Measurements from ENCODE around the gene WIPI1.
"Not testable (repeated sequence)": the region's sequence is repeated elsewhere in the genome, so short reads cannot be mapped to it uniquely, and the experiment has no call there.

The WIPI1 gene

DNA sequence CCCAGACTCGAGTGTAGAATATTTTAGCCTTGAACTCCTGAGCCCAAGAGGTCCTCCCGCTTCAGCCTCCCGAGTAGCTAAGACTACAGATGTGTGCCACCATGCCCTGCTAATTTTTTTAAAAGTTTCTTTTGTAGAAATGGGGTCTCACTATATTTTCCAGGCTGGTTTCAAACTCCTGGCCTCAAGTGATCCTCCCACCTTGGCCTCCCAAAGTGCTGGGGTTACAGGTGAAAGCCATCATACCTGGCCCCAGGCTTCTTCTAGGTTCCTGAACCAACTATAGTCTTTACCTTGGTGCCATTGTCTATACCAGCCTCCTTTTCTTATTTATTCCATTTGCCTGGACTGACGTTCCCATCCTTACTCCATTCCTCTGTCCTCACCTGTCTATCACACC is 37.8 kb upstream of the WIPI1 start:
- H3K4me3 ChIP-seq (ENCODE audit: low read depth, low read length), result no peak overlapping the region
- TF ChIP-seq, protein P1, sequence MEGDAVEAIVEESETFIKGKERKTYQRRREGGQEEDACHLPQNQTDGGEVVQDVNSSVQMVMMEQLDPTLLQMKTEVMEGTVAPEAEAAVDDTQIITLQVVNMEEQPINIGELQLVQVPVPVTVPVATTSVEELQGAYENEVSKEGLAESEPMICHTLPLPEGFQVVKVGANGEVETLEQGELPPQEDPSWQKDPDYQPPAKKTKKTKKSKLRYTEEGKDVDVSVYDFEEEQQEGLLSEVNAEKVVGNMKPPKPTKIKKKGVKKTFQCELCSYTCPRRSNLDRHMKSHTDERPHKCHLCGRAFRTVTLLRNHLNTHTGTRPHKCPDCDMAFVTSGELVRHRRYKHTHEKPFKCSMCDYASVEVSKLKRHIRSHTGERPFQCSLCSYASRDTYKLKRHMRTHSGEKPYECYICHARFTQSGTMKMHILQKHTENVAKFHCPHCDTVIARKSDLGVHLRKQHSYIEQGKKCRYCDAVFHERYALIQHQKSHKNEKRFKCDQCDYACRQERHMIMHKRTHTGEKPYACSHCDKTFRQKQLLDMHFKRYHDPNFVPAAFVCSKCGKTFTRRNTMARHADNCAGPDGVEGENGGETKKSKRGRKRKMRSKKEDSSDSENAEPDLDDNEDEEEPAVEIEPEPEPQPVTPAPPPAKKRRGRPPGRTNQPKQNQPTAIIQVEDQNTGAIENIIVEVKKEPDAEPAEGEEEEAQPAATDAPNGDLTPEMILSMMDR (IDR thresholded peaks at IDR 0.05; ENCODE audit: low read depth, low read length), result no peak
- in situ Hi-C loops (cut with HindIII; ENCODE audit: low sequenced_read_pairs), result no loop called here
- no peak for DNase-seq (ENCODE audit: low read depth, low spot score)

DNA sequence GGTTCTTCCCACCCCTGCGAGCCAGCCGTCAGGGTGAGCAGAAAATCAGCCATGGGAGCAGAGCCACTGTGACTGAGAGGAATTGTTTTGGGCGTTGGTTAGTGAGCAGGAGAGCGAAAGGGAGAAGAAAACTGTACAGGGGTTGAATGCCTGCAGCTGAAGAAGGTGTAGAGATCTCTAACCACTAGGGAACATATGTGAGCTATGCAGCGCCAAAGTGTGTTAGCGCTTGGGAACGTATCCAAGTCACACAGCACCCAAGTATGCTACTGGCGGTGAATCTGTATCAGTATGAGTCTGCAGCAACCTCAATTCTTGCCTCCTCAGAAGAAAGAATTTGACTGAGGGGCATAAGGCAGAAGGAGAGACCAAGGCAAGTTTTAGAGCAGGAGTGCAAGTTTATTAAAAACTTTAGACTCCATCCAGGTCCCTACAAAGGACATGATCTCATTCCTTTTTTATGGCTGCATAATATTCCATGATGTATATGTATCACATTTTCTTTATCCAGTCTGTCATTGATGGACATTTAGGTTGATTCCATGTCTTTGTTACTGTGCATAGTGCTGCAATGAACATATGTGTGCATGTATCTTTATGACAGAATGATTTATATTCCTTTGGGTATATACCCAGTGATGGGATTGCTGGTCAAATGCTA is 35.2 kb upstream of the WIPI1 start:
- DNase-seq (ENCODE audit: low read depth, low spot score); H3K4me3 ChIP-seq (ENCODE audit: low read depth, low read length); in situ Hi-C loops (cut with HindIII; ENCODE audit: low sequenced_read_pairs): not testable (repeated sequence)

- TF ChIP-seq, protein P1 (IDR thresholded peaks at IDR 0.05; ENCODE audit: low read depth, low read length), result no peak
- in situ Hi-C loops (cut with HindIII; ENCODE audit: low sequenced_read_pairs), result no loop called here
- no peak overlapping the region for H3K4me3 ChIP-seq (ENCODE audit: low read depth, low read length)
- DNase-seq (ENCODE audit: low read depth, low spot score), result no peak
These were observed 34.3 kb upstream of the WIPI1 start for GRCh38 chr17:68491381-68492231.

DNA sequence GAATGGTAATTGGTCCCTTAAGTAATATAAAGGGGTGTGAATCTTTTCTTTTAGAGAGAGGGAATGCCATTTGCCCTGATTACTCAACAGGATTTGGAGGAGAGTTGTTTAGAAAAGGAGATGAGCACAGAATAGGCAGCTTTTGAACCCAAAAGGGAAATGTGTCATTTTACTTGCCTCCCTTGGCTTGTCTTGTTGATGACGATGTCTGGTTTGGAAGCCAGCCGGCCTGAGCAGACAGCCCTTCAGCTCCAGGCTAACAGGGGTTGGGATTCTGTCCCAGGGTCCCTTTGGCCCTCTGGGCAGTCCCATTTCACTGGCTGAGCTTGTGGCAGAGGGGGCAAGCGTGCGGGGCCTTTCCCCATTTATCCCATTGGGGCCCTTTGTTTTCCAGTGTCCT is 32.6 kb upstream of the WIPI1 start:
- TF ChIP-seq, protein P1 (IDR thresholded peaks at IDR 0.05; ENCODE audit: low read depth, low read length), result no peak
- in situ Hi-C loops (cut with HindIII; ENCODE audit: low sequenced_read_pairs), result no loop called here
- no peak for DNase-seq (ENCODE audit: low read depth, low spot score)
- no peak overlapping the region for H3K4me3 ChIP-seq (ENCODE audit: low read depth, low read length)

DNA sequence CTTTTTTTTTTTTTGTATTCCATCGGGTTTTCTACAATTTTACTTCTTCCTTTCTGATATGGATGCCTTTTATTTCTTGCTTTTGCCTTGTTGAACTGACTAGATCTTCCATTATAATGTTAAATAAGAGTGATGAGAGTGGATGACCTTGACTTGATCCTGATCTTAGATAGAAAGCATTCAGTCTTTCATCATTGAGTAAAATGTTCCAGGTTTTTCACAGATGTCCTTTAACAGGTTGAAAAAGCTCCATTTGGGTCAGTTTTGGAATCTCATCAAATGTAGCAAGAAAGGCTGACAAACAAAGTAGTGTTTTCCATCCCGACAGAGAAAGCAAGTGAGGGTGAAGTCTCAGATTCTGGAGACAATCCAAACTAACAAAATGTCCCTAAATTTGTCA is 27.2 kb upstream of the WIPI1 start:
- no peak for DNase-seq (ENCODE audit: low read depth, low spot score)
- no peak overlapping the region for H3K4me3 ChIP-seq (ENCODE audit: low read depth, low read length)
- TF ChIP-seq, protein P1 (IDR thresholded peaks at IDR 0.05; ENCODE audit: low read depth, low read length), result no peak
- in situ Hi-C loops (cut with HindIII; ENCODE audit: low sequenced_read_pairs), result no loop called here

GRCh38 chr17:68482576-68483041 is 25.3 kb upstream of the WIPI1 start:
- DNase-seq (ENCODE audit: low read depth, low spot score), result no peak
- in situ Hi-C loops (cut with HindIII; ENCODE audit: low sequenced_read_pairs), result no loop called here
- H3K4me3 ChIP-seq (ENCODE audit: low read depth, low read length), result no peak overlapping the region
- TF ChIP-seq, protein P1 (IDR thresholded peaks at IDR 0.05; ENCODE audit: low read depth, low read length), result no peak

GRCh38 chr17:68480885-68481284 is 23.6 kb upstream of the WIPI1 start:
- no peak for DNase-seq (ENCODE audit: low read depth, low spot score)
- TF ChIP-seq, protein P1 (IDR thresholded peaks at IDR 0.05; ENCODE audit: low read depth, low read length), result no peak
- H3K4me3 ChIP-seq (ENCODE audit: low read depth, low read length), result no peak overlapping the region
- in situ Hi-C loops (cut with HindIII; ENCODE audit: low sequenced_read_pairs), result no loop called here

Measured in astrocyte of the spinal cord (primary cell).